ENCODE data around the gene SH2D4B. TPM values are rescaled to one million over a fixed set of nuclear protein-coding genes. Genes with fewer than 3 reads are reported as not detected.

Gene SH2D4B
- total and polyA plus RNA-seq, 10 of the 15 experiments (the other 5 are each of a cell fraction or from before 2014, with no cell fraction given): 0.04 to 0.21 (median 0.13) TPM; not detected in 5

- no peak overlapping the region for H3K4me3 ChIP-seq
- peaks cover 8 to 9% of the 10 kb centered on the region in 2 experiments; a peak in 3 of 4 replicates for H3K36me3 ChIP-seq (ENCODE audit: control insufficient read depth in 2 of 2, insufficient read depth in 2 of 2, low read length in 1 of 2)
- H4K20me1 ChIP-seq (ENCODE audit: control insufficient read depth, insufficient read depth): no peaks in the 10 kb centered on the region
- ChIA-PET POLR2A (no interaction called here), RAD21 (ENCODE audit: unreplicated experiment) (no interaction called here), SMC1A (ENCODE audit: uncharacterized antibody, unreplicated experiment) (no interaction called here), CTCF (no interaction called here)
- 82% methylated on average over 17 of the region's 17 CpGs for WGBS (ENCODE audit: insufficient coverage, insufficient replicate concordance, low lambda C conversion rate, missing lambda C conversion rate)
- no peak overlapping the region for H3K4me2 ChIP-seq (ENCODE audit: control insufficient read depth, insufficient read depth)
- H2AFZ ChIP-seq (ENCODE audit: control insufficient read depth, low read depth, low read length): no peak overlapping the region
- FAIRE-seq: no peak
- H3K9ac ChIP-seq (ENCODE audit: control insufficient read depth, insufficient read depth, low read length): no peak overlapping the region
- peaks cover 6% of the 10 kb centered on the region for H3K4me1 ChIP-seq (ENCODE audit: control insufficient read depth, insufficient read depth, low read length)
- H3K79me2 ChIP-seq (ENCODE audit: control insufficient read depth, insufficient read depth, low read length): no peaks in the 10 kb centered on the region
- BruUV-seq (replicated peaks): no TSS peak
- no peak overlapping the region for H3K27ac ChIP-seq (ENCODE audit: control insufficient read depth, insufficient read depth)
- no peak for TF ChIP-seq E2F4 (IDR thresholded peaks at IDR 0.05; ENCODE audit: low read depth, low read length)
- no peak for TF ChIP-seq SMAD1 (IDR thresholded peaks at IDR 0.05; ENCODE audit: low read depth, partially characterized antibody)
- TF ChIP-seq NR2C2 (IDR thresholded peaks at IDR 0.05; ENCODE audit: borderline replicate concordance, control insufficient read depth, insufficient read length, low read depth): no peak
- no peak for TF ChIP-seq CREB1 (IDR thresholded peaks at IDR 0.05; ENCODE audit: low read depth)
- no peak for TF ChIP-seq NRF1 (conservative IDR thresholded peaks at IDR 0.05; ENCODE audit: low read depth, low read length)
- no peak for TF ChIP-seq ZZZ3 (IDR thresholded peaks at IDR 0.05; ENCODE audit: control insufficient read depth, insufficient read length, low read depth)
- DNase-seq (ENCODE audit: low read depth, low spot score): no peak
- no peaks in the 10 kb centered on the region for H3K27me3 ChIP-seq (replicated peaks in 1 of 2; ENCODE audit: control insufficient read depth in 2 of 2, insufficient read depth in 2 of 2, low read length in 1 of 2)
- ATAC-seq: peak; percentile 25; the same call in 2 of the 3 replicates
- intact Hi-C loops (cut with micrococcal nuclease; ENCODE audit: unreplicated experiment): no loop called here
- in situ Hi-C loops (cut with MboI): no loop called here
- H3K9me3 ChIP-seq (replicated peaks; ENCODE audit: control insufficient read depth, insufficient read depth, low read length): no peaks in the 10 kb centered on the region
Measured at GRCh38 chr10:80518143-80518806, 19.4 kb upstream of the SH2D4B start.
